Sciatic nerve (tissue), 2 donors: Measurements from ENCODE around the gene TPGS1. TPM values are rescaled to one million over a fixed set of nuclear protein-coding genes. Genes with fewer than 3 reads are reported as not detected.

Experiments
- ATAC-seq: fragments of 200-7000 bp; cut with Tn5 transposase; one replicate; pipeline ENCODE4 v1.9.1; 2020; ENCODE audit warnings: mild to moderate bottlenecking, moderate library complexity
- DNase-seq: peaks from one replicate; pipeline ENCODE4 v3.0.0-alpha.2; 2020; ENCODE audit warnings: low spot score
- intact Hi-C: fragments of 100-400 bp; cut with DNase I; formaldehyde crosslinking; loops from one replicate; pipeline ENCODE4 v1.14.2; 2022
- total RNA-seq: library from RNA; stranded (reverse); fragmentation: NEBNext Ultra II Directional; extraction: Animal tissue kit (Norgen Biotek cat#: 25700); gene quantifications from one replicate; pipeline ENCODE4 v1.2.1, GENCODE V29; 2021
- donor health status: DM: no; HTN: no; CAD: no.
- donor health status: DM: no; HTN: no; CAD: no.

Gene TPGS1
- total RNA-seq, 1 donor from 2014 or later: 18.5 TPM

GRCh38 chr19:511101-511851 is 4.0 kb downstream of the TPGS1 start:
- no peak for ATAC-seq
- intact Hi-C loops: no loop called here
- DNase-seq: peak; percentile 58

GRCh38 chr19:512547-513365 is 5.5 kb downstream of the TPGS1 start:
- no peak for ATAC-seq
- intact Hi-C loops: no loop called here
- DNase-seq: no peak

GRCh38 chr19:513368-514165 is 6.3 kb downstream of the TPGS1 start:
- intact Hi-C loops: no loop called here
- DNase-seq: no peak
- ATAC-seq: no peak

- DNase-seq (no peak), ATAC-seq (no peak)
- intact Hi-C loops: no loop called here
Observed at GRCh38 chr19:514166-514663, 6.9 kb downstream of the TPGS1 start.

GRCh38 chr19:517721-518597 is 10.7 kb downstream of the TPGS1 start:
- ATAC-seq (peak; percentile 7), DNase-seq (no peak)
- intact Hi-C loops: no loop called here

GRCh38 chr19:518598-519231 is 11.4 kb downstream of the TPGS1 start:
- ATAC-seq (peak; percentile 13), DNase-seq (no peak)
- intact Hi-C loops: no loop called here

- intact Hi-C loops: no loop called here
- DNase-seq (no peak), ATAC-seq (no peak)
Observed at GRCh38 chr19:519449-519865, 12.2 kb downstream of the TPGS1 start.

GRCh38 chr19:522726-523125 is 15.4 kb downstream of the TPGS1 start:
- DNase-seq (no peak), ATAC-seq (no peak)
- intact Hi-C loops: no loop called here

GRCh38 chr19:524062-524674 is 16.9 kb downstream of the TPGS1 start:
- no peak for DNase-seq
- intact Hi-C loops: no loop called here
- ATAC-seq: peak; percentile 29

- DNase-seq: no peak
- intact Hi-C loops: no loop called here
- ATAC-seq: no peak
Observed at GRCh38 chr19:525029-525428, 17.7 kb downstream of the TPGS1 start.

- intact Hi-C loops: no loop called here
- DNase-seq (no peak), ATAC-seq (no peak)
Observed at GRCh38 chr19:525857-526419, 18.6 kb downstream of the TPGS1 start.

- ATAC-seq (no peak), DNase-seq (no peak)
- intact Hi-C loops: no loop called here
Observed at GRCh38 chr19:530134-531008, 23.1 kb downstream of the TPGS1 start.

- ATAC-seq: peak; percentile 74
- peak; percentile 90 for DNase-seq
- intact Hi-C loops: no loop called here
Observed at GRCh38 chr19:531009-531752, 23.9 kb downstream of the TPGS1 start.

- DNase-seq (no peak), ATAC-seq (peak; percentile 5)
- intact Hi-C loops: no loop called here
Observed at GRCh38 chr19:531753-532560, 24.7 kb downstream of the TPGS1 start, which contains the start of gene CDC34. TSS of gene CDC34 (plus strand) at chr19:531760. CDS start at chr19:531932, 172 bp downstream.
